ENCODE measurements around the gene KCNE3.

DNA sequence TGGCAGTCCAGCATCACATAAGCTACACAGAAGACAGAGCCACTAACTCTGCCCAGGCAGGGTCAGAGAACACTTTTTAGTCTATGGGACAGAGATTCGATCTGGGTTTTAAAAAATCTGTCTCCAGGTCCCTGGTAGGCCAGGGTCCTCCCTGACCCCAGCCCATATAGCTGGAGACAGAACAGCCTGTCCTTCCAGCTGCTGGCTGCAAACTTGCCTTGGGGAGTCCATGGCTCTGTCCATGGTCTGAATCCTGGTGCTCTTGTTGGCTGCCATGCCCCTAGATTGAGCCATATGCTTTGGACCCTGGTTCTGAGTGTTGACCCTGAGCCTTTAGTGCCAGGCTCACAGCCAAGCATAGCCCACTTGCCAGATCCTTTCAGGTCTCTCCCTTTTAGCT lies 39.5 kb upstream of the KCNE3 start:
- no peak for TF ChIP-seq POLR2A (IDR thresholded peaks at IDR 0.05; ENCODE audit: low read depth, low read length)
- no peak for TF ChIP-seq POLR2AphosphoS5 (IDR thresholded peaks at IDR 0.05; ENCODE audit: low read depth, low read length)
- no peak for TF ChIP-seq TAF1 (IDR thresholded peaks at IDR 0.05; ENCODE audit: borderline replicate concordance, low read depth, low read length)

Measured in GM12892 (cell line).